Choroid plexus epithelial cell (primary cell): ENCODE measurements around the gene BACE1.

Experiments used
- DNase-seq: peaks from one replicate; pipeline ENCODE4 v3.0.0-alpha.2; 2010; ENCODE audit warnings: low read depth
- H3K4me3 ChIP-seq: 2 replicates; pipeline ENCODE4 v1.5.1; 2011; ENCODE audit warnings: low read depth, mild to moderate bottlenecking, control low read depth, low read length, moderate library complexity
- TF ChIP-seq, protein P1 (sequence below): conservative IDR thresholded peaks from 2 replicates; pipeline ENCODE4 v1.5.1; 2011; ENCODE audit warnings: low read depth, mild to moderate bottlenecking, control low read depth, inconsistent platforms, low read length, moderate library complexity

The BACE1 gene

DNA sequence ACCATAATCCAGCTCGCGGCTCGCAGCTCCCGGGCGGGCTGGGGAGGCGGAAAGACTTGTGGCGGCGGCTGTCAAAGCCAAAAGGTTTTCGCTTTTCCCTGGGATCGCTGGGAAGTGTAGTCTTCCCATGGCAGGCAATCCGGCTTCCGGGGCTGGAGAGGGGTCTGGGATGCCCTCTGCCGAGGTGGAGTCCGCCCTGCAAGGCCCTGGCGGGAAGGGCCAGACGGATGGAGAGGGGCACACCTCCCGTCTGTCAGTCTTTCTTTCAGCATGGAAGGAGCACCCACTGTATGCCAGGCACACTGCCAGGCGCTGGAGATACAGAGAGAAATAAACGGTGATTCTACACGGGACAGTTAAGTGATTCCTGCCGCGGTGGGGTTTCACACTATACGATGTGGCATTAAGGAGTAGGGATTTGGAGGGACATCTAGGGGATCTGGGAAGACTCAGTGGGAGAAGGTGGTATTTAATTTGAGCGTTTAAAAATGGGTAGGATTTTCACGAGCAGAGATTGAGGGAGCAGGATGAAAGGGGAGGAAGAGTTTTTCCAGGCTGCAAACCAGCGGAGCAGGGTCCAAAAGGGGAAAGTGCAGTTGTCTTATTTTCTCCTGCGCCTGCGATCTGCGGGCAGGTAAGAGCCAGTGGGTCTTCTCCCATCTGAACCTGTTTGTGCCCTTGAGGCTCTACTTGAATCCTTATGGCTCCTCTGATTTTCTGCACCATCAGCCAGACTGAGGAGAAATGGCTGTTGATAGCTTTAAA, at the start of gene BACE1:
Gene BACE1, minus strand, starts transcription at position 60 of the 765 bp plus-strand sequence. CDS start 461 bp downstream, outside the sequence.
- TF ChIP-seq, protein P1, sequence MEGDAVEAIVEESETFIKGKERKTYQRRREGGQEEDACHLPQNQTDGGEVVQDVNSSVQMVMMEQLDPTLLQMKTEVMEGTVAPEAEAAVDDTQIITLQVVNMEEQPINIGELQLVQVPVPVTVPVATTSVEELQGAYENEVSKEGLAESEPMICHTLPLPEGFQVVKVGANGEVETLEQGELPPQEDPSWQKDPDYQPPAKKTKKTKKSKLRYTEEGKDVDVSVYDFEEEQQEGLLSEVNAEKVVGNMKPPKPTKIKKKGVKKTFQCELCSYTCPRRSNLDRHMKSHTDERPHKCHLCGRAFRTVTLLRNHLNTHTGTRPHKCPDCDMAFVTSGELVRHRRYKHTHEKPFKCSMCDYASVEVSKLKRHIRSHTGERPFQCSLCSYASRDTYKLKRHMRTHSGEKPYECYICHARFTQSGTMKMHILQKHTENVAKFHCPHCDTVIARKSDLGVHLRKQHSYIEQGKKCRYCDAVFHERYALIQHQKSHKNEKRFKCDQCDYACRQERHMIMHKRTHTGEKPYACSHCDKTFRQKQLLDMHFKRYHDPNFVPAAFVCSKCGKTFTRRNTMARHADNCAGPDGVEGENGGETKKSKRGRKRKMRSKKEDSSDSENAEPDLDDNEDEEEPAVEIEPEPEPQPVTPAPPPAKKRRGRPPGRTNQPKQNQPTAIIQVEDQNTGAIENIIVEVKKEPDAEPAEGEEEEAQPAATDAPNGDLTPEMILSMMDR: peak; percentile 53
- peak; percentile 82 for DNase-seq
- peak within 1 kb of the TSS; percentile 78 for H3K4me3 ChIP-seq

DNA sequence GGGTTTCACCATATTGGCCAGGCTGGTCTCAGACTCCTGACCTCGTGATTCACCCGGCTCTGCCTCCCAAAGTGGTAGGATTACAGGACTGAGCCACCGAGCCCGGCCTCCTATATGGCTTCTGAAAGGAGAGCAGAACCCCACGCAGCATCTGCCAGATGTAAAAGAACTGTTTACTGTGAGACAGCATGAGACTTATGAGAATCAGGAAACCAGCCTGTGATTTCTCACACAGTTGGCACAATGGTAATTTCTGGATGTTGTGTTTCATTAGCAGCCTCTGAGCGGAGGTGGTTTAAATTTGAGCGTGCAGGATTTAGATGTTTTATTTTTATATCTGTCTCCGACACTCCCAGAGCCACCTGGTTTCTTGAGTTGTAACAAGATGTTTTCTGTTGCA, 45.4 kb upstream of the BACE1 start:
- TF ChIP-seq, protein P1: no peak
- peak; percentile 8 for DNase-seq
- H3K4me3 ChIP-seq: no peak overlapping the region

DNA sequence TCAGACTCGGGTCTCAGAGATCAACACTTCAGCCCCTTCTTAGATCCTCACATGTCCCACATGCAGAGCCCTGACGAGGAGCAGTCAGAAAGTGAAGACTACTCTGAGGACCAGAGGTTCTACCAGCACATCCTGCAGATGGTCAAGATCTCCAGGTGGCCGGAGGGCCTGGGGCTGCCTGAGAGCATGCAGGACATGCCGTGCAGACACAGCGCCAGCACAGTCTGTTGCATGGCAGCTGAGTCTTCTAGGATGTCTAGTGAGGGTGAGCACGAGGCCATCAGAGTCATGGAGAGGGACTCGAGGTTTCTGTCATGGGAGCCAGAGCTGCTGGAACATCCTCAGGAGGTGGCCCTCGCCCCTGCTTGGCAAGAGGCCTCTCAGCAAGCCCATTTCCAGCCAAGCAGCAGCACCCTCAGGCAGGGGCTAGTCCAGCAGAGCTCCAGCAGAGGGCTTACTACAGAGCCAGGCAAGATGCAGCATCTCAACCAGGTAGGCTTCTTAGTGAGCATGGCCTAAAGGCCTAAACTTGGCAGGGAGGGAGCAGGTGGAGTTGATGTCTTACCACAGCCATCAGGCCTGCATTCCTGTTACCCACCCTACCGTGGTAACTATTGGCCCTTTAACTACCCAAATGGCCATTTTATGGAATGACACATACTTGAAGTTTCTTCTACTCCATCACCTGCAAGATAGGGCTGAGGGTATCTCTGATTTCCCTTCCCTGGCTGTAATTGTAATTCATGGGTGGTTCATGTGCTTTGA, 40.3 kb upstream of the BACE1 start:
- TF ChIP-seq, protein P1: peak; percentile 5
- no peak for DNase-seq
- no peak overlapping the region for H3K4me3 ChIP-seq

DNA sequence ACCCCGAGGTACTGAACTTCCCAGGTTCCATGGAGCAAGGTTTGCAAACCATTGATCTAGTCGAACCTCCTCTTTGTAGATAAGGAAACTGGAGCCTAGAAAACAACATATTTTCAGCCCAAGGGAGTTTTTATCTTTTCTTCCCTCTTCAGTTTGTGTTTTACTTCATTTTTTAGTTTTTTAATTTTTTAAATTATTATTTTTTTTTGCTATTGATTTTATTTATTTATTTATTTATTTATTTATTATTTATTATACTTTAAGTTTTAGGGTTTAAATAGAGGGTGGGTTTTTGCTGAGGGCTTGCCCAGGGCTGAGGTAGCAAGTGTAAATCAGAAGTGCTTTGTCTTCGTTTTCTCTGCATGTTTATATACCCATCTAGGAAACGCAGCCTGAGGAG, 38.5 kb upstream of the BACE1 start:
- H3K4me3 ChIP-seq: no peak overlapping the region
- TF ChIP-seq, protein P1: no peak
- DNase-seq: no peak

DNA sequence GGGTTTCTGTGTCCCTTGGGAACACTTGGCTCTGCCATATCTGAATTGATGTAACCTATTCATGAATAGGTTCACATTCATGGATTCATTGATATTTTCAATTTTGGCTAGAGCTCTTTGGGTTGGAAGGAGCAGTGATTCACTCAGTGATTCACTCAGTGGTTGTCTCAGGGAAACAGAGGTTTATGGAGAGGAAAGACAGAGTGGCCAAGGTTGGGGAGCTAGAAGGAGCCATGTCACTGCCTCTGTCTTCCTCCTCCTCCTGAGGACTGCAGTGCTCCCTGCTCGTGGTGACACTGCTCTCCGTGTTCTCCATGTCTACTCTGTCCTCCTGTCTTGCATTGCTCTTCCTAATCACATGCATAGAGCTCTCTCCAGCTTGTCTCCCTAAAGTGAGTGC, 29.0 kb upstream of the BACE1 start:
- TF ChIP-seq, protein P1: no peak
- no peak for DNase-seq
- no peak overlapping the region for H3K4me3 ChIP-seq

DNA sequence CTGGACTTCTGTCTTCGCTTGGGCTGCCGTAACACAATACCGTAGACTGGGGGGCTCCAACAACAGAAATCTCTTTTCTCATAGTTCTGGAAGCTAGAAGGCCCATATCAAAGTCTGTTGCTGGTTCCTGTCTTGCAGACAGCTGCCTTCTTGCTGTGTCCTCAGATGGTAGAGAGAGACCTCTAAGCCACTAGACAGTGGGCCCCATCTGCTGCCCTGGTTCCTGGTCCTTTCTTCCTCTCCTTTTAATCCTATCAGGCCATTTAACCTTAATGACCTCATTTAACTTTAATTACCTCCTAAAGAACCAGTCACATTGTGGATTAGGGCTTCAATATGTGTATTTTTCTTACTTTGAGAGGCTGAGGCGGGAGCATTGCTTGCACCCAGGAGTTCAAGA, 21.0 kb upstream of the BACE1 start:
- no peak overlapping the region for H3K4me3 ChIP-seq
- TF ChIP-seq, protein P1: no peak
- DNase-seq: no peak
